NCI-H2196 treated with DMSO at 0.1 percent for 48 hours (cell line): ENCODE results near the gene CRTC1.
A peak's percentile ranks its signal among the peaks of the same experiment; 100 is the strongest.

Experiments used
- DNase-seq: peaks from one replicate; lab custom pipeline; 2025; ENCODE audit not compliant: unreplicated experiment; lab: John Stamatoyannopoulos, UW

CRTC1 gene

DNA sequence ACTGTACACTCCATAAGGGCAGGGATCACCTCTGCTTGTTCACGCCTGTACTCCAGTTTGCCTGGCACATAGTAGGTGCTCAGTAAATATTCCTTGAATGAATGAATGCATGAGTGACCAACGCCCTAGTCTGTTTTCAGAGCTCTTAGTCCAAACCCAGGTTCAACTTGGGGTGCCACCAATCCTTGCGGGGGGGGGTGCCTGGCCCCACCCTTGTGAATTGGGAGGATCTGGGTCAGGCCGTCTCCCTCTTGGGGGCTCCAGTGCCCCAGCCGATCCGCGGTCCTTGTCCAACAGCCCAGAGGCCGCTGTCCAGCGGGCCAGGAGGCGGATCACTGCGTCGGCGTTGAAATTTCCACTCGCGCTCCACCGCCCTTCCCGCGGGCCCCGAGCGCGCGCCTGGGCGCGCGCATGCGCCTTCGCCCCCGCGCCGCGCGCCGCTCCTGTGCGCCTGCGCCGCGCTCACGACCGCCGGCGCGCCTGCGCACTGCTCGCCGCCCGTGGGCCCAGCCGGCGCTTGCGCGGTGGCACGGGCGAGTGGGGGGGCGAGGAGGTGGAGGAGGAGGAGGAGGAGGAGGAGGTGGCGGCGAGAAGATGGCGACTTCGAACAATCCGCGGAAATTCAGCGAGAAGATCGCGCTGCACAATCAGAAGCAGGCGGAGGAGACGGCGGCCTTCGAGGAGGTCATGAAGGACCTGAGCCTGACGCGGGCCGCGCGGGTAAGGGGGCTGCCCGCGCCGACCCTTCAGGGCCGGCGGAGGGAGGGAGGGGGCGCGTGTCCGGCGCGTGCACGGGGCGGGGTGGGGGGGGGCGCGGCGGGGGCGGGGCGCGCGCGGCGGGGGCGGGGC lies at the start of gene CRTC1:
Gene CRTC1, plus strand, starts transcription at position 572 of the 849 bp plus-strand sequence. Its CDS starts 23 bp downstream, at position 595.
- DNase-seq = peak; percentile 77

DNA sequence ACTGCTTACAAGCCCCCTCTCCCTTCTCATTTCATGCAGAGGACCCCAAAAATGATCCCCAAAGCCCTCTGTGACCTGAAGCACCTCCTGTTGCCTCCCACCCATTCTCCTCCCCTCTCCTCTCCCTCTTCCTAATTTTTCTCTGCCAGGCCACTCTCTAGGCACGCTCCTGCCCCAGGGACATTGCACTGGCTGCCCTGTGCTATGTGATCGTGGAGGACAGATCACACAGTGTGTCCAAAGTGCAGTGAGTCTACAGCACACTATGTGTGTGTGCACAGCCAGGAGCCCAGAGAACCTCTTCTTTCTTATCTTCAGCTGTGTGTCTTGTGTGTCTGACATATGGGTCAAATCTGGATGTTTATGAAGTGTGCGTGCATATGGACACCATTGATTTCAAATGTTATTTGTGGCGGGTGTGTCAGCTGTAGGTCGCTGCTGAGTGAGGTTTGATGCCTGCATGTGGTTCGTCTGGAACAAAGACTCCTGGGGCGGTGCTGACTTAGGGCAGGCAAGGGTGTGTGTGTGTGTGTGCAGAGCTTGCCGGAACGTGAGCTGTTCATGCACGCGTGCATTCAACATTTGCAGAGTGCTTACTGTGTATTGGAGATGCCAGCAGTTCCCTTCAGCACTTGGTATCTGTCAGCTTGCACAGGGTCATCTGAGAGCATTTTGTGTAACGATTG lies 48.7 kb upstream of the CRTC1 start:
- DNase-seq = no peak

- DNase-seq = no peak
Measured at GRCh38 chr19:18635831-18636182, 47.7 kb upstream of the CRTC1 start.

DNA sequence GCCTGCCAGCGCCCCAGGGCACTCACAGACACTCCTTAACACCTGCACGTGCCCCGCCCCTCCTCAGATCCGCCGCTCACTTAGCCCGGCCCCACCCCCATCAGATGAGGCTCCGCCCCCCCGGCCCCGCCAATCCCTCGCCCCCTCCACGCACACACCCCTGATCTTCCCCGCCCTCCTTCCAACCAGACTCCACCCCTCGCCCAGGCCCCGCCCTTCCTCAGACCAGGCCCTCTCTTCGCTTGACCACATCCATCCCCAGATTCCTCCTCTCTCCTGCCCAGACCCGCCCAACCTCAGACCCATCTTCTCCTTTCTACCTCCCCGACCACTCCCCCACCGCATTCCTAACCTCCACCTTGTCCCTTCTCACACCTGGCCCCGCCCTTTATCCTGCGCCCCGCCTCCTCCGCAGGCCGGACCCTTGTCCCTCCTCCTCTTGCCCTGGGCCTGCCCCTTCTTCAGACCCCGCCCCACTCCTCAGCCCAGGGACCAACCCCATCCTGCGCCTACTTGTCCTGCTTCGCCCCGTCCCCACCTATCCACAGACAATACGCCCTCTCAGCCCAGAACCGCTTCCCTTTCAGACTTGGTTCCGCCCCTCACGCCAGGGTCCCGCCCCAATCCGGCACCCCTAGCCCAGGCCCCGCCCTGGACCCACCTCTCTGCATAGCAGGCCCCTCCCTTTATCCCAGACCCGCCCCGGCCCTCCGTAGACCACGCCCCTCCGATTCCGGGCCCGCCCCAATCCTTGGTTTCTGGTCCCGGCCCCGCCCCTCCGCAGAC lies 47.1 kb upstream of the CRTC1 start:
- peak; percentile 99 for DNase-seq

- no peak for DNase-seq
Measured at GRCh38 chr19:18636969-18637629, 46.4 kb upstream of the CRTC1 start, which contains the start of gene KLHL26. TSS of gene KLHL26 (plus strand) at chr19:18637028. CDS start at chr19:18637055, 27 bp downstream.

DNA sequence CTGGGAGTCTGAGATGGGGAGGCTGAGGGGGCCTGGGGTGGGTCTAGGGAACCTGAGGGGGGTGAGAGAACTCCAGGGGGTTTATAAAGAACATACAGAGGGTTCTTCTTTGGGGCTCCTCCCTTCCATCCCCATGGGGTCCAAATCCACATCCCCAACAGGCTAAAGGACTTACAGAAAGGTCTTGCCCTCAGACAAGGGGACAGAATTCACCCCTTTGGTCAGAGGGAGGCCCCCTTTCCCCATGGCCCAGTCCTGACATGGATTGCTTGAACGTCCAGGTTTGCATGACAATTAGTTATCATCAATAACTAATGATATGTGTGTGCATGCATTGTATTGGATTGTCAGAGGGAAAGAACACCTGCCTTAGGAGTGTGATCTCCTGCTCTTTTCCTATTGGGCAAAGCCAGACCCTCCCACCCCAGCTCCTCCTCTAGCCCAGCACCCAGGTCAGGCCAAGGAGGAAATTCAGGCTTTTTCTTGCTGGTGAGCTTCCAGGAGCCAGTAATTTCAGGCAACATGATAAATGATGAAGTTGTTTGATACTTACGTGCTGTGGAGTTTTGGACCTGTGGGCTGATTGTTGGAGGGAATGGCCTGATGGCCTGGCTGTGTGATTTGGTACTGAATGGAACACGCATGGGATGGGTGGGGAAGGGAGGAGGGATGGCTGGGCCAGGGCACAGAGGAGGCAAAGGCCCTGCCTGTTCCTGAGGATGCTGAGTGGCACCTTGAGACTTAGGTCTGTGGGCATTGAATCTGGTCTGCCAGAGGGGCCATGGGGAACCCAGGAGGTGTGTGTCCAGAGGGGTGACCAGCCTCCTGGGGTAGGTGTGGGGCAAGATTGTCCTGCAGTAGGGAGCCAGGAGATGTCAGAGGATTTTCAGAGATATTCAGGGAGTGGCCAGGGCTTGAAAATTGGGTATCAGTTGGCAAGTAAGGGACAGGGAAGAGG lies 45.5 kb upstream of the CRTC1 start:
- DNase-seq = peak; percentile 61

- no peak for DNase-seq
Measured at GRCh38 chr19:18639706-18640243, 43.7 kb upstream of the CRTC1 start.

- no peak for DNase-seq
Measured at GRCh38 chr19:18644196-18645034, 39.1 kb upstream of the CRTC1 start.

- DNase-seq = no peak
Measured at GRCh38 chr19:18645035-18645511, 38.4 kb upstream of the CRTC1 start.

DNA sequence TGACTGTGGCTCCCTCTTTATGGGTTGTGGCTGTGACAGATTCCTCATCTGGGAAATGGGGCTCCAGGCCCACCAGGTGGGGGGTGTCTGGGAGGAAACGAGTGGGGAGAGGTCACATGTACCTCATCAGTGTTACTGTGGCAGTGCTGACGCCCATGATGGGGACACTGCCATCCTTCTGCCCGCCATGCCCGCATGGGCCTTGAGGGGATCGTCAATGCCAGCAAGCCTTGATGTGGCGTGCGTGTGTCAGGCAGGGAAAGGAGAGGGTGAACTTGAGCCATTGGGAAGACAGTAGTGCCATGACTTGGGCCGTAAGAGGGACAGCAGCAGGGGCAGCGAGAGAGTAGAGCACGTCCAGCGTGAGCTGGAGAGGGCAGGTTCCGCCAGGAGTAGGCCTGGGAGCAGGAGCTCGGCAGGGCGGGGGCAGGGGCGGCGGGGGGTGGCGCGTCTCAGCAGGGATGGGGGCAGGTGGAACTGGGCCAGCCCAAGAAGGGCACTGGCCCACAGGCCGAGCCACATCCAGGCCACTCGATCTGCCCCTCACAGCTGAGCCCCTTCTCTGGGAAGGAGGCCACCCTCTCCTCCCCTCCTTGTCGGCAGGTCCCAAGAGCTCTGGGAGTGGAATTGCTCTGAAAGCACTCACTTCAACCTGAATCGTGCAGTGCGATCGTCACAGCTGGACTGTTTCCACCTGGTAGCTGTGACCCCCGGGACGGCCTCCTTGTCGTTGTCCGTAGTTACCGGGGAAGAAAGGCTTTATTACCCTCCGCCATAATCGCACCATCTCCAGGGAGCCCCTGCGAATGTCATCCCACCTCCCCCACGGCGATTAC lies 36.7 kb upstream of the CRTC1 start:
- DNase-seq = no peak

DNA sequence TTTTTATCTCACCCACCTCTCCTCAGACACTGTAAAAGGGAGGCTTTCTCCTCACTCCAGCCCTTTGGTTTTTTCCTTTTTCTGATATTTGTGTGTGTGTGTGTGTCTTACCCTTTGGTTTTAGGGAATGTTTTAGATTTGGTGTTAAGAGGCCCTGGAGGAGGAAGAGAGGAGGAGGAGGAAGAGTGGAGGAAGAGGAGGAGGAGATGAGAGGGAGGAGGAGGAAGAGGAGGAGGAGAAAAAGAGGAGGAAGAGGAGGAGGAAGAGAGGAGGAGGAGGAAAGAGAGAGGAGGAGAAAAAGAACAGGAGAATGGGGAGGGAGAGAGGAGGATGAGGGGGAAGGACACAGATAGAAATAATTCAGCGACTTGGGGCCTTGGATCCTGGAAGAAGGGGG lies 36.1 kb upstream of the CRTC1 start:
- DNase-seq = no peak

DNA sequence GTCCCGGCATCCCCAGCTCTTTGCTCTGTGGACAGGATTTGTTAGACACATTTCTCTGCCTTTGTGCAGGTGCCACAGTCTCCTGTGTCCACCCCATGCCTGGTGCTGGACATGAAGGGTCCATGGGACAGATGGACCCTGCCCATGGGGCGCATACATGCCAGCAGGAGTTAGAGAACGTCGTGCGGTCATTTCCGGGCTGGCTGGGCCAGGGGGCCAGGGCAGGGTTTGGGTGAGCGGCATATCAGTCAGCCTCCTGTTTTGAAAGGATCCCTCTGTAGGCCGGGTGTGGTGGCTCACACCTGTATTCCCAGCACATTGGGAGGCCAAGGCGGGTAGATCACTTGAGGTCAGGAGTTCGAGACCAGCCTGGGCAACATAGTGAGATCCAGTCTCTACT lies 35.7 kb upstream of the CRTC1 start:
- no peak for DNase-seq

DNA sequence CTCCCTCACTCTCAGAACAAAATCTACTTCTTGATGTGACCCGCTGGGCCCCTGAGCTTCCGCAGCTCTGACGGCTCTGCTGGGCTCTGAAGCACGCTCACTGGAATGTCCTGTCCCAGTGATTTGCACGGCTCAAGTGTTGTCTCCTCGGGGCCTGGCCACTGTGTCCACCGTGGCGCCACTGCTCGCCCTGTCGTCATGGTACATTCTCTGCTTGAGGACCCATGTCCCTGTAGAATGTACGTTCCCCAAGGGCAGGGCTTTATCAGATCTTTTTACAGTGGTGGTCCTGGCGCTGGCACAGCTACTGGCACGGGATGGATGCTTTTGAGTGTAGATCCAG lies 34.5 kb upstream of the CRTC1 start:
- no peak for DNase-seq

DNA sequence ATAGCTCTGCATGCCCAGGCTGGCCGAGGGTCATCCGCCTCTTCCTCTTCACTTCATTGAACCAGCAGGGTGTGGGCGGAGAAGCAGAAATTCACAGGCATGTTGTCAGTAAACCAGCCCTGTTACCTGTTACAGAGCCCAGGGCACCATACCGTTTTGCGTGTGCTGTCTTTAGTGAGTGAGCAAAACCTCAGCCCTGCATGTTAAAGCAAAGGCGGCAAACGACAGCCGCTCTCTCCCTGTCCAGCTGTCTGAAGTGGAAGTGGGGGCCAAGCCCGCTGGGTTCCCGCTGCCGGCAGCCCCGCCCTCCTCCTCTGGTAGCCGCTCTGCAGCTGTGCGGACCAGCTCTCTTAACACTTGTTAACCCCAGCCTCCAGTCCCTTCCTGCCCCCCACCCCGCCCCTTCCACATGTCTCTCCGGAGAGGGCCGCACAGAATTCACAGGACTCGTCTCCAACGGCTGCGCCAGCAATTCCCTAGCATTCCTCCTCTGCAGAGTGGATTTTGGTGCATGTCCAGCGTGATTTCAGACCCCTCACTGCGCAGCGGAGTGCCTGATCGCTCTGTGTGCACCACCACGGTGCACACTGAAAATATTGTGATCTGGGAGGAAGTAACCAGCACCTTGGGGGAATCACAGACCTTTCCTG lies 34.0 kb upstream of the CRTC1 start:
- DNase-seq = no peak

DNA sequence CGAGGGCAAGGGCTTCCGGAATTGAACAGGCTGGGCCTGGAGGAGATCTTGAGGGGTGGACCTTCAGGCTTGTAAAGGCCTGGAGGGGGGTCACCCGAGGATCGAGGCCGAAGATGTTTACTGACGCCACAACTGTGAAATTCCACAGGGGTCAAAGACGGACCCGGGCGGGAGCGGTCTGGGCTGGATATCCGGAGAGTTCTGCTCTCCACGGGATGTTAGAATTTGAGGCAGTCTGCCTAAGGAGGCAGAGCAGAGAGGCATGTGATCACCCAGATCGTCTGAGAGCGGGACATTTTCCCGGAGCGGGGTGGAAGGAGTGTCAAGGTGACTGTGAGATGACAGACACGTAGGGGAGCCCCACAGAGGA lies 33.5 kb upstream of the CRTC1 start:
- no peak for DNase-seq

DNA sequence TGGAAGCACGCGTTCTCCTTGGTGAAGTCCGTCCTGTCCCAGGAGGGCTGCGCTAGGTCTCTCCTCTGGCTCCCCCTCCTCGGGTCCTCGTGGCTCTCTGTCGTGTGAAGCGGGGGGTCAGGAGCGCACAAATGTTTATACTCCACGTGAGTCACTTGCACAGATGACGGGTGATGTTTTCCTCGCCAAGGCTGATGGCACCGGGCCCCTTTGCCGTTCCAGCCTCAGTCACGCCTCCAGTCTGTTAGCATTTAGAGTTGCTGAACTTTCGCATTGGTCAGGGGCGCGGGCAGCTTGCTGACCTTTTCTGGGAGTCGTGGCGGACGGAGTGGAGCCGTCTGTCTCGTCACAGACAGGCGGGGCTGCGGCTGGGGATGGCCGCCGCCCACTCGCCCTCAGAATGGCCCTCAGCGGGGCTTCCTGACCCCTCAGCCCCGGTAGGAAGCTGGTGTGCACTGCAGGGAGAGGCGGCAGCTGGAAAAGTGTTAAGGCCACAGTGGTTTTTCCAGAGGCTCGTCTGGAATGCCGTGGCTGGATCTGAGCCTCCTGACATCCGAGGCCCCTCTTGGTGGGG lies 32.9 kb upstream of the CRTC1 start:
- DNase-seq = no peak

GRCh38 chr19:18651300-18651699 lies 32.2 kb upstream of the CRTC1 start:
- DNase-seq = no peak
